NCI-H1436 (cell line): ENCODE data around the gene SLC12A7.
"Not testable (repeated sequence)": the region's sequence is repeated elsewhere in the genome, so short reads cannot be mapped to it uniquely, and the experiment has no call there.

Experiments used
- DNase-seq: peaks from one replicate; lab custom pipeline; 2025; lab: John Stamatoyannopoulos, UW

The SLC12A7 gene

DNA sequence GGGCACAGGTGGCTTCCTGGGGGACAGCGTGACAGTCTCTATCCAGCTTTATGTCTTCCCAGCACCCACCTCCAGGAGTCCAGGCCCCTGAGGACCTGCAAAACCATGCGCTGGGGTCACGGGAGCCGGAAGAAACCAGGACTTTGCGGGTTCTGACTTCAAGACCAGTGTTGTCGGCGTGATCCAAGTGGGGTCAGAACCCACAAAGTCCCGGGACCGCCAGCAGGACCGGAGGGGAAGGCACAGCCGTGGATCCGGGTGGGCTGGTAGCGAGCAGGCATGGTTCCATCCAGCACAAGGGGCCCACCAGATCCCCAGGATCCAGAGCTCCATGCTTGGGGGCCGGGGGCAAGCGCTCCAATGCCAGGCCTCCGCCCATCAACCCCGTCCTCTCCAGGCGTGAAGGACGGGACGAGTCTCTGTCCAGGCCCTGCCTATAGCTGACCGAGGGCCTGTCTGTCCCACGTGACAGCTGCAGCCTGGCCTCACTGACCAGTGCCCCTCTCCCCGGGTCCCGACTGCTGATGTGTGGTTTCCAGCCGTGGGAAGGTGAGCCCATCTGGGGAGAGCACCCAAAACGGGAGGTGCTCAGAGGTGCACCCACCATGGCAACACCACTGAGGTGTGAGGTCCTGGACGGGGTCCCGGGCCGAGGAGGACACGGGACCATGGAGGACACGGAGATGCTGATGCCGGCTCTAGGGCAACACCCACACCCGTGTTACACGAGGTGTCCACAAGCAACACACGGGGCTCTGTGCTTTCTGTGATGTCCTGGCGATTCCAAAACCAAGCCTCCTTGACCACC lies 48.9 kb downstream of the SLC12A7 start:
- no peak for DNase-seq

DNA sequence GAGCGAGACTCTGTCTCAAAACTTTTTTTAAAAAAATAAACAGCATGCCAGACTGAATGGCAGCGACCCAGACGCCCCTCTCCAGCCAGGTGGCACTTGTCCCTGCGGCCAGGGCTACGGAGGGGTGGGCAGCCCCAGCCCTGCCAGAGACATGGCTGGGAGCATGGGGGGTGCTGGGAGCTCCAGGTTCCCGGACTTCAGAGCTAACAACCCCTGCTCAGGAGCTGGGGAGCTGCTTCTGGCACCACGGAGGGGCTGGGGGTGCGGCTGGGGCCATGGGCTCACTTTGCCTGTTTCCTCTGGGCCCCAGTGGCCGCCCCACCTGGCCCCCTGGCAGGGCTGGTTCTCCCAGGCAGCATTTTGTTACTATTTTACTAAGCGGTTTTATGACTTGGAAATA lies 49.9 kb downstream of the SLC12A7 start:
- no peak for DNase-seq

DNA sequence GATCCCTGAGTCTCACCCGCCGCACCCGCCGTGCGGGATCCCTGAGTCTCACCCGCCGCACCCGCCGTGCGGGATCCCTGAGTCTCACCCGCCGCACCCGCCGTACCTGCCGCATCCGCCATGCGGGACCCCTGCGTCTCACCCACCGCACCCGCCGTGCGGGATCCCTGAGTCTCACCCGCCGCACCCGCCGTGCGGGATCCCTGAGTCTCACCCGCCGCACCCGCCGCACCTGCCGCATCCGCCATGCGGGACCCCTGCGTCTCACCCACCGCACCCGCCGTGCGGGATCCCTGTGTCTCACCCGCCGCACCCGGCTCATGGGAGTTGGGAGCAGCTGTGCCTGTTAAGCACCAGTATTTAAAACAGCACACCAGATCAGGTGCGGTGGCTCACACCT lies 50.6 kb downstream of the SLC12A7 start:
- DNase-seq: not testable (repeated sequence)

DNA sequence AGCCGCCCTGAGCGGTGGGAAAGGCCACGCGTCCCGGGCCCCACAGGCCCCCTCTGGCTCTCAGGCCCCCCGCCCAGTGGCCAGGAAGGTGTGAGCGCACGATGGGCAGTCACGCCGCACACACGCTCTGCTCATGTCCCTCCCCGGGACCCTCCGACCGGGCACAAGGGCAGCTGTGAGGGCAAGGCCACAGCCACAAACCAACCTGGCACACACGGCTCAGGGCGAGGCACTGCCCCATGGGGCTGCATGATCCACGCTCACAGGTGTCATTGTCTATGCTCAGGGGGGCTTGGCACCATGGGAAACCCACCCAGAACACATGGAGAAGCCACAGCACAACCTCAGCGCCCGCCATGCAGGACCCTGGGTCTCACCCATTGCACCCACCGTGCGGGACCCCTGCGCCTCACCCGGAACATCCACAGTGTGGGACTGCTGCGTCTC lies 51.3 kb downstream of the SLC12A7 start:
- DNase-seq: no peak

DNA sequence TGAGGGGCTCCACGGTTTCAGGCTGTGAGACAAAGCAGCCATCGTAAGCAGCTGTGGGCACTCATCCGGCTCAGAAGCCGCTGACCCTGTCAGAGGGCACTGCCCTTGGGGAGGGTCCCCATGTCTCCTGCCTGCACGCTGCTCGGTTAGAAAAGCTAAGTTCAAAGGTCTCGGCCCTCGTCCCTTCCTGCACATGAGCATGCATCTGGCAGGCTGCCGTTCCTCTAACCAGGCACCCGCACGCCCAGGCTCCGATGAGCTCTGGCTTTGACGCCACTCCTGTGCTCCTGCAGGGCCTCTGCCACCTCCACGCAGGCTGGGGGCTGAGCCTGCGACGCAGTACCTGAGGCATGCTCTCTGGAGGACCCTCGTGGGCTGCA lies 52.0 kb downstream of the SLC12A7 start:
- no peak for DNase-seq

DNA sequence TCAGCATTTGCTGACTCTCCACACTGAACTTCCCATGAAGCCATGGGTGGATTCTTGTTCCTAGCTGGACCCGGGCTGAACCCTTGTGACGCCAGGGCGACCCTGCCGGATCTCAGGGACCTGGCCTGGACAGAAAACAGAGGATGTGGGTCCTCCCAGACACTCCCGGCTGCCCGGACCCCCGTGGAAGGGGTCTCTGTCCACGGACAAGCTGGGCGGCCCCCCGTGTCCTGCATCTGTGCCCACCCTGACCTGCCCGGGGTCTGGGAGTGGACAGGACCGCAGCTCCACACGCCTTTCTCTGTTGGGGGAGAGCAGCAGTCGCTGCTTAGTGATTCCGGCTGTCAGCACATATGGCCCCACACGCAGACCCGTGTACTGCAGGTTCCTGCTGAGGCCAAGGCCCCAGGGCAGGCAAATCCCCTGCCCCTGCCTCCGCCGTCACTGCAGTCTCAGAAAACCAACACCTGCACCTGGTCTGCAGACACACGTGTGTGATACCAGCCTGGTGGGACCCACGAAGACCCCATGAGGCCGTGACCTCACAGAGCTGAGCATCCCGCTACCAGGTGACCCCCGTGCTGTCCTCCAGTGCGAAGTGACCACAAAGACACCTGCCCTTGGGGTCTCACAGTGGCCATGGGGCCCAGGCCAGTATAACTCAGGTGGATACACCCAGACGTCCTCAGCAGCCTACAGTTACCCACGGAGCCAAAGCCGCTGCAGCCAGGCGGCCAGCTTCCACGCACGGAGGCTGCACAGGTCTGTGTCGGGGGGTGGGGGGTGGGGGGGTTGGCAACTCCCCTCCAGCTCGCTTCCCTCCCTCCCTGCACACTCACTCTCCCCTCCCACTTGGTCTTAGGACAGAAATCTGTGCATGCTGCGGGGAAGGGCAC lies 52.6 kb downstream of the SLC12A7 start:
- DNase-seq: no peak

DNA sequence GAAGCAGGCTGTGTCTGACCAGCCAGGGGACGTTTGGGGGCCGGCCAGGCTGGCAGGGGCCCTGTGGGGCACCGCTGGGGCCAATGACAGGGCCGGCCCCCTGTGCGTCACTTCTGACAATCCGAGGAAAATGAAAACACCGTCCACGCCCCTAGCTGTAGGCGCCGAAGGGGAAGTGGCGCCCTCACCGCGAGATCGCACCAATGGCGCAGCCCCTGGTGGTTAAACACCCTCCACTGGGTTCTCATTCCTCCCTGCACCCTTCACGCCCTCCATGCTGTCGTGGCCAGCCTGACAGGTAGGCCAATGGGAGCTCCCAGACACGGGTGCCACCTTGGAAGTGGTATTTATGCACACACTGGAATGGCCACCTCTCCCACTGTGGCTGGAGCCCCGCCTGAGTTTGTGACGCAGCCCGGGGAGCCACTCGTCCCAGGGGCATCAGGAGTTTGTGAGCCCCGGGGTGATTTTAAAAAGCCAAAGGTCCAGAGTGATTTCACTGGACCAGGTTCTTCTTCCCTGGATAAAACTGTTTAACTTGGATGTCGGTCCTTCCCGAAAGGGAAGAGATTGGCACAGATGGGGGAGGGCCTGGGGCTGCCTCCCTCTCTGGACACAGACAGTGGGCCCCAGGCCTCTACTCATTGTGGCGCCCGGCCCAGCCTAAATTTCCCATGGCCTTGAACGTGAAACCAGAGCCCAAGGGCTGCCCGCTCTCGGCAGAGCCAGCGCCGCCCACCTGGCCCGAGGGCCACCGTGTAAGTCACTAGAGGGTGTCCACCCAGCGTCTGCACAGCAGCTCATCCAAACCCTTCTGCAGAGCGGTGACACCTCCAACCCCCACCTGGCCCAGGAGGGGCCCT lies 53.5 kb downstream of the SLC12A7 start:
- DNase-seq: no peak

DNA sequence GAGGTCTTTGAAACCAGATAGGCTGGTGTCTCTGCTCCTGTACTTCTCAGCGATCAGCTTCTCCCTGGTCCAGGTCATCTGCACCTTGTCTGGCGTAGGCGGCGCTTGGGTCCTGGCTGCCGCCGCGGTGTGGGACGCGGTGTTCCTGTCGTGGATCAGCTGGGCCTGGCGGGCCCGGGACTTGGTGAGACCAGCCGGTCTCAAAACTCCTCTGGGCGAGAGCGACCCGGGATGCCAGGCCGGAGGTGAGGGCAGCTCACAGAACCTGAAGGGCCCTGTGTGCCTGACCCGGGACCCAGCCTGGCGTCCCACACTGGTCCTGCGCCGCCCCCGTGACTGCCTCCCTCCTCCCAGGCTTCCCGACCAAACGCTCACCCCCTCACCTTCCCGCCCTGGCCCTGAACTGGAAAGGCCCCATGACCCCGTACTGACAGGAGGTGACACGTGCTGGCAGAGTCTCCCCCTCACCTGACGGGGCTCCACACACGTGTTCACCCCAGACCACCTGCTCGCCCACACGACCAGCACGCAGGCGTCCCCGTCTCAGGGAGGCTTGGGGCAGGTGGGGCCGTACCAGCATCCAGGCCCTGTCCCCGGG lies 54.3 kb downstream of the SLC12A7 start:
- DNase-seq: no peak

DNA sequence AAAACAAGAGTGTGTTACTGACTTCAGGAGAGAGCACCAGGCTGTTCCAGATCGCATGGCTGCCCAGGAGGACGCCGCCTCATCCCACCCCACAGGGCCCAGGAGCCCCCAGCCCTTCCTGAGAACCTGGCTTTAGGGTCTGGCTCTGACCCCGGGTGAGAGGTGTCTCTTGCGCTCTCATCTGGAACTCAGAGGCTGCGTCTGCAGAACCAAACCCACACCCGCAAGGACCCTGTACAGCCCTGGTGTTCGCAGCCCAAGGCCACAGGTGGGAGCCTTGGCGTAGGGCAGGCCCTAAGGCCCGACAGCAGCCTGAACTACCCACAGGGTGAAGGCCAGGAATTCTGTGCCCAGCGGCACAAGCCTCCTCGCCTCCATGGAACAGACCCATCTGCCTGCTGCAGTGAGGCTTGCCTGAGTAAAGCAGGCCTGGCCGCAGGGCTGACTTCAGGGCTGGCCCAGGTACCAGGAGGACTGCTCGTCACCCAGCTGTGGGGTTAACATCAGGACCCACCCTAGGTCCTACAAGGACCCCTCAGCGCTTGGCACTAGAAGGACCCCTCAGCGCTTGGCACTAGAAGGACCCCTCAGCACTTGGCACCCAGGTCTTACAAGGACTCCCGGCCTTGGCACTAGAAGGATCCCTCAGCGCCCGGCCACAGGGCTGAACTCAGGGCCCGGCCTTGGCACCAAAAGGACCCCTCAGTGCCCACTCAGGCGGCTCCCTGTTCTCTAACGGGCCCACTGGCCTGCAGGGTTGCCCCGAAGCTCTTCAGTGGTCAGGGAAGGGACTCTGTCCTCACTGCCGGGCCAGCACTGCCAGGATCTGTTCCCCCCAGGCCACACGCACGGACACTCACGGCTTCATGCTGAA lies 55.0 kb downstream of the SLC12A7 start:
- no peak for DNase-seq

DNA sequence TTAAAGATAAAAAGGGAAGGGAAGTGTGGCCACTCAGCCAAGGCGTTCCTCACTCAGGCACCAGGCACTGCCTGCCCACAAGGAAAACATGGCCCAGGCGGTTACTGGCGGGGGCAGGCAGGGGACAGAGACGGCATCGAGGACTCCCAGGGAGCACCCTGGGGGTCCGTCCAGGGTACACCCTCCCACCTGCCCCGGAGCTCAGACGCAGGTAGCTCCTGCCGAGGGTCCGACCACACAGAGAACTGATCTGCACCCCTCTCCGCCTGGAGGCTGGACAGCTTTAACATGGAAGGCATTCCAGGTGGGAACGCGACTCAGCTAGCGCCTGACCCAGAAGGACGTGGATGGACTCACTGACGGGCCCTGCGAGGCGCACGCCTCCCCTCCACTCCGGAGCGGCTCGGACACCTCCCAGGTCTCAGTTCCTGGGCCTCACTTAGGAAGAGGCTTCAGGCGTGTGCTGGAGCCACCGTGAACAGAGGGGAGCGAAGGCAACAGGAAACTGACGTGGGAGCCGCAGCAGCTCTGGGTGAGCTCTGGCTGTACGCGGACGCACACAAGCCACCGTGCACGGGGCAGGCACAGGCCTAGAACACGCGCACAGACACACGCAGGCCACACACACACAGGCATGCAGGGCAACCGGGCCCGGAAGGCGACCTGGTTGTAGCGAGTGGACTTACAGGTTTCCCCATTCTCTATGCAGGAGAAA lies 55.8 kb downstream of the SLC12A7 start:
- no peak for DNase-seq

DNA sequence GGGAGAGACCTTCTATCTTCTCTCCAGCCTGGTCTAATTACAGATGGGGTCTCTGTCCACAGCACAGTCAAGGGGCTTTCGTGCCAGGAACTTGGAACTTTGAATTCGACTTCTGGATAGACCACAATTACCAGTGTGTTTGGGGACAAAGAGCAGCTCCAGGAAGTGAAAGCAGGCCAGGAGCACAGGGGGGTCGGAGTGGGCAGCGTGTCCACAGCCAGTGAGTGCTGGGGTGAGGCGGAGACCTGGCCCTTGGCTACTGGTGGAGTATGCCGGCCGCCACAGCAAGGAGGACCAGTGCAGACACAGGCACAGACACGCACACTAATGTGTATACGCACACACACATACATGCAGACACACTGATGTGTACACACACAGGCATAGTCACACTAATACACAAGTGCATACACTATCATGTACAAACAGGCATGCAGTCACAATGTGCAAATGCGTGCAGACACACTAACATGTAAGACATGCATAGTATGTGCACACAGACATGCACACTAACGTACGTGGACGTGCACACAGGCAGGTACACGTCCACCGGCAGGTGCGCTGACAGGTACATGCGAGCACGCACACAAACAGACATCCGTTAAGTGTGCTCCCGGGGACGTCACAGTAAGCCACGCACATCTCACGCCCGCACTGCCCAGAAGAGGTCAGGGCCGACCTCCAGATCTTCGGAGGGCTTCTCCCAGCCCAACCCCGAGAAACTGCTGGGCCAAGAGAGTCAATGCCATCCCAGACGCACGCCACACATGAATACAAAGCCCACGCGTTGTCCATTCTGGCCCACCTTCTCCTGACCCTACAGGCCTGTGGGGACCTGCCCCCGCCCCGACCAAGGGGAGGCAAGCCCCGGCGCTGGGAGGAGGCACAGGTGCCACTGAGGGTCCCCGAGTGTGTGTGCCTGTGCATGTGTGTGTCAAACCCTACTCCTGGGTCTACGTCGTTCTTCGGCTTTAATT lies 56.8 kb downstream of the SLC12A7 start:
- no peak for DNase-seq

DNA sequence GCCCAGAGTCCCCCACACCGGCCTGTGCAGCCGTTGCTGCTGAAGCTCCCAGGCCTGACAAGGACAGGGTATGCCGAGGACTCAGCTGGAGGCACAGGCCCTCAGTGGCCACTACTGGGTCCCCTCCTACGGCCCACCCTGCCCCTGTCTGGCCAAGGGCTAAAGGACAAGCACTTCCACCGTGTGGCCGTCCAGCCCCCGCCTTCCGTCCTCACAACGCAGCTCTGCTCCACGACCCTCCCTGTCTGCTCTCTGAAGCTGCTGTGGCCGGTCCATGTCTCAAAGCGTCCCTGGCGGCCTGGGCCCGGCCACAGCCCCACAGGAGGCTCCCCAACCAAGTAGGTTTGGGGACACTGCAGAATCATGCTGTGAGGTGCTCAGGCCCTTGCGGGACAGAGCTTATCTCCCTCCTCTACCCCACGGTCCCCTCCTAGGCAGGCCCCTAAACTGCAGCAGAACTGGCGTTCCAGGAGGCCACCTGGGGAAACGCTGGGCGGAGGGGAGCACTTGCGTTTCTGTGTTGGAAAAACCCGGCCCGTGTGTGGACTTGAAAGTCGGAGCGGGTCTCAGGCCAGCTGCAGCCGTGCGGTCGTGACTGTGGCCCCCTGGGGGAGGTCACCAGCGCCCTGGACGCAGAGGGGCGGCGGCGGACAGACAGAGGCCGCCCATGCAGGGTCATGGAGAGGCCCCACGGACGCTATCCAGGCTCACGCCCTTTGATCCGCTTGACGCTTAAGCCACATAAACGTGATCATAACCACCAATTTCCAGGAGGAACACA lies 57.7 kb downstream of the SLC12A7 start:
- DNase-seq: no peak

DNA sequence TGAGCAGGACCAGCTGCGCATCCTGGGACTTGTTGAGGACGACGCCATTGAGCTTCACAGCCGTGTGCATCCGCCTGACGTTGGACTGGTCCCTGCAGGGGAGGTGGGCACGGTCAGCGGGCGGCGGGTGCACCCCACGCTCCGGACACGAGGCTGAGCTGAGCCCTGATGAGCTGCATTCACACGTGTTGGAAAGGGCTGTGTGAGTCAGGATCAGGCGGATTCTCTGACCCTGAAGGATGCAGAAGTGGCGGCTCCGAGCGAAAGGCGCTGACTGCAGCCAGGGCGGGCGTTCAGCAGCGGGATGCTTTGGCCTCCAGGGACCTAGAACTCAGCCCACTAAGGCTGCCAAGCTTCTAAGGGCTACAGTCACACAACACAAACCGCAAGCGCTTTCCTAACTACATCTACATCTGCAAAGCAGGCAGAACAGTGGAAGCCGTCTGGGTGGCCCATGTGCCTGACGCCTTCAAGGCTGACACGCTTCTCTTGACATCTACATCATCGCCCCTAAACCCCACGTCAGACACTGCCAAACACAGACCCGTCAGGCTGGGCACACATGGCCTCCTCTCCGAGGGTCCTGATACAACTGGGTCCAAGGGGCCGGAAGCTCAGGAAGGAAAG lies 58.4 kb downstream of the SLC12A7 start:
- no peak for DNase-seq

DNA sequence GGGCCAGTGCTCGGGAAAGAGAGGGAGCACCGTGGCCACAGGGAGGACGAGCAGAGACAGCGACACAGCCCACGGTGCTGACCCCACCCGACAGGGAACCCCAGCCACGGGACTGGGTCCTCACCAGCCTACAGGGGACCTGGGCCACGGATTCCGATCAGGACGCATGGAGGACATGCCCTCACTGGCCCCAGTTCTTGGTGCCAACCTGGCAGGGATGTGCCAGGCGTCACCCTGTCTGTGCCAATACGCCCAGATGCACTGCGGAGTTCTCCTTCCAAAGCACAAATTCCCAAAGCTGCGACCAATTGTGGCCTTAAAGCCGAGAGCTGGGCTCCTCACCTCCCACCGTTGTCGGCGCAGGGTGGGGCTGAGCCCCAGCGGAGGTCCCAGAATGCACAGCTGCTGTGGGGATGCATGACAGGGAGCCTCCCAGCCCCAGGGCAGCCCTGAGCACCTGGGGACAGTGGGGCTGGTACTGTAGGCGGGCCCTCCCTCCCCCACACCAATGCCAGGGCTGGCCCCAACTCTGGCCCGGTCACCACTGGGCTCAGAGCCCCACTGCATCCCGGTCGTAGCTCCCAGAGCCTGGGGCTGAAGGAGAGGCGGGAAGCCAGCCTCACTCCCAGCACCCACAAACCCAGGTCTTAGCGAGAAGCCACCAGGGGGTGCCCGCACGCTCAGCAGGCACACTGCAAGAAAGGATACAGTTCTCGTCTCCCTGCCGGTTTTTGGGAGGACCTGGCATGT lies 59.0 kb downstream of the SLC12A7 start:
- no peak for DNase-seq

DNA sequence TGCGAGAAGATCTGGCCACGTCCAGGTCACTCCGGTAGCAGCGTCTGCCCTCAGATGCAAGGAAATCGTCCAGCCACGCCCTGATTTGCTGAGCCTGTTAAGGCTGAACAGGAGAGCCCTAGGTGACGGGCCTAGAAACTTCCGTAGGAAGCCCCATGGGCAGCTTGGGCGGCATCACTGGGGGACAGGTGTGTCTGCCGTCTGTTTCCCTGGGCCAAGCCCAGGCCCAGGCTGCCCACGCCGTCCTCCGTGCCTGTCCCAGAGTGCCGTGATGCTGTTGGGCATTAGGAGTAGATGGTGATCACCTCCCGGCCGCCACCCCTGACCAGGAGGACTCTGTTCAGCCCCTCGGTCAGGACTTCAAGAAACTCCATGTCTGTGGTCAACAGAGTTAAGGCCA lies 59.8 kb downstream of the SLC12A7 start:
- DNase-seq: no peak

DNA sequence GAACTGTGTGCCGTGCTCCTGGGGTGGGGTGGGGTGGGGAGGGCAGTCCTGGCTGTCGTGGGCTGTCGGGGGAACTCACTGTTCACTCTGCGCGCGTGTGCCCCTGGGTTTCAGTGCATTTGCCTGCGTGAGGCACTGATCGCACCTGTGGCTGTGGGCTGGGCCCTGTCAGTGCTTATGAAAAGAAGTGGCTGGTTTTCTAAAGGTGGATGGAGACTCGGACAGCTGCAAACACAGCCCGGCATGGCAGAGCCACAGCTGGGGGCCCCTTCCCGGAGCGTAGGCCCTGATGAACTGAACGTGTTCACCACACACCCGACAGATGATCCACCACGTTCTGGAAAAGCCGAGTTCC lies 60.5 kb downstream of the SLC12A7 start:
- no peak for DNase-seq
